ENCODE data around the gene CMPK2. TPM values are rescaled to one million over a fixed set of nuclear protein-coding genes. Genes with fewer than 3 reads are reported as not detected.
"Not testable (repeated sequence)": the region's sequence is repeated elsewhere in the genome, so short reads cannot be mapped to it uniquely, and the experiment has no call there.

The CMPK2 gene
- total RNA-seq, 1 experiment from 2014 or later, result 0.69 TPM

GRCh38 chr2:6866275-6866671, 566 bp upstream of the CMPK2 start:
- Histone ChIP-seq H3K36me3 (replicated peaks; ENCODE audit: control insufficient read depth, insufficient read depth, low read length) (no peaks in the 10 kb centered on the region), H3K4me3 (ENCODE audit: insufficient read depth, low read depth, low read length) (peak overlapping the region; percentile 59), H3K27me3 (ENCODE audit: control insufficient read depth, insufficient read depth, low read length) (peaks cover 34% of the 10 kb centered on the region)
- DNase-seq, result peak; percentile 60

DNA sequence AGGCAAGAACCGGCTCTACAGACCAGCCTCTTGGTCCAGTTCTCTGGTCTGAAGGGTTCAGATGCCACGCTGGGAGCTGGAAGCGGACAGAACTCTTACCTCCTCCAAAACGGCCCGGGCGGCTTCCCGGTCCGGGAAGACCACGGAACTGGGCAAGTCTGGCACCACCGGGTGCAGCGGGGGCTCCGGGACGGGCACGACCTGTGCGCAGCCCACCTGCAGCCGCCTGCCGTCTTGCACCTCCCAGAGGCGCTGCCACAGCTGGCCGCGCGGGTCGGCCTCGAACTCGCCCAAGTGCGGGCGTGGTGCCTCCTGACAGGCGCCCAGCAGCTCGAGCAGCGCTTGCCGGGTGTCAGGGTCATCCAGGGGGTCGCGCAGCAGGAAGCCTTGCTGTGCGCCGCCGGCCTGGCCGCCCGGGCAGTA, 773 bp downstream of the CMPK2 start:
- H3K27me3 ChIP-seq (ENCODE audit: control insufficient read depth, insufficient read depth, low read length), result peaks cover 34% of the 10 kb centered on the region
- DNase-seq, result no peak
- no peaks in the 10 kb centered on the region for H3K36me3 ChIP-seq (replicated peaks; ENCODE audit: control insufficient read depth, insufficient read depth, low read length)
- H3K4me3 ChIP-seq (ENCODE audit: insufficient read depth, low read depth, low read length), result peak overlapping the region; percentile 59

- H3K27me3 ChIP-seq (ENCODE audit: control insufficient read depth, insufficient read depth, low read length), result peaks cover 34% of the 10 kb centered on the region
Measured at GRCh38 chr2:6864231-6864754, 1.4 kb downstream of the CMPK2 start.

GRCh38 chr2:6863792-6864191, 1.9 kb downstream of the CMPK2 start:
- Histone ChIP-seq H3K4me3 (ENCODE audit: insufficient read depth, low read depth, low read length) (no peak overlapping the region), H3K36me3 (replicated peaks; ENCODE audit: control insufficient read depth, insufficient read depth, low read length) (no peaks in the 10 kb centered on the region), H3K27me3 (ENCODE audit: control insufficient read depth, insufficient read depth, low read length) (peaks cover 34% of the 10 kb centered on the region)
- DNase-seq, result no peak

More at GRCh38 chr2:6864231-6864754, 1.4 kb downstream of the CMPK2 start:
- no peaks in the 10 kb centered on the region for H3K36me3 ChIP-seq (replicated peaks; ENCODE audit: control insufficient read depth, insufficient read depth, low read length)
- no peak for DNase-seq
- no peak overlapping the region for H3K4me3 ChIP-seq (ENCODE audit: insufficient read depth, low read depth, low read length)

- DNase-seq, result no peak
- Histone ChIP-seq H3K36me3 (replicated peaks; ENCODE audit: control insufficient read depth, insufficient read depth, low read length) (no peaks in the 10 kb centered on the region), H3K27me3 (ENCODE audit: control insufficient read depth, insufficient read depth, low read length) (peaks cover 19% of the 10 kb centered on the region), H3K4me3 (ENCODE audit: insufficient read depth, low read depth, low read length) (no peak overlapping the region)
Measured at GRCh38 chr2:6860296-6860695, 5.4 kb downstream of the CMPK2 start.

DNA sequence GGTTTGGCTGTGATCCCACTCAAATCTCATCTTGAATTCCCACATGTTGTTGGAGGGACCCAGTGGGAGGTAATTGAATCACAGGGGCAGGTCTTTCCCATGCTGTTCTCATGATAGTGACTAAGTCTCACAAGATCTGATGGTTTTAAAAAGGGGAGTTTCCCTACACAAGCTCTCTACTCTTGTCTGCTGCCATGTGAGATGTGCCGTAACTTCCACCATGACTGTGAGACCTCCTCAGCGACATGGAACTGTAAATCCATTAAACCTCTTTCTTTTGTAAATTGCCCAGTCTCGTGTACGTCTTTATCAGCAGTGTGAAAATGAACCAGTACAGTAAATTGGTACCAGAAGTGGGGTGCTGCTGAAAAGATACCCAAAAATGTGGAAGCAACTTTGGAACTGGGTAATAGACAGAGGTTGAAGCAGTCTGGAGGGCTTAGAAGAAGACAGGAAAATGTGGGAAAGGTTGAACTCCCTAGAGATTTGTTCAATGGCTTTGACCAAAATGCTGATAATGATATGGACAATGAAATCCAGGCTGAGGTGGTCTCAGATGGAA, 7.2 kb downstream of the CMPK2 start:
- H3K4me3 ChIP-seq (ENCODE audit: insufficient read depth, low read depth, low read length); DNase-seq; H3K27me3 ChIP-seq (ENCODE audit: control insufficient read depth, insufficient read depth, low read length); H3K36me3 ChIP-seq (replicated peaks; ENCODE audit: control insufficient read depth, insufficient read depth, low read length): not testable (repeated sequence)

DNA sequence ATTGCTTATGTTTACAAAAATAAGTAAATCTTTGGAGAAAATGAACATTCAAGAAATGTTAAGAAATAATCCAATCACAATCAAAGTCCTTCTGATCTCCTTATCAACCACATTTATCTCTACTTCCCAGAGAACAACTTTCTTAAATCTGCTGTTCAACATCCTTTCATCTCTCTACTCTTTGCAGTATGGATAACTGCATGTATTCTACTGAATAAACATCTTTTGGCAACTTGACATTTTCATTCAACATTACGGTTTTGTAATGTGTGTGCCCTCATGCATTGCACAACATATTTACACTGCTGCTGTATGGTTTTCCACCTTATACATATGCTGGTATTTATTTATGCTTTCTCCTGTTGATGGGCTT, 9.2 kb downstream of the CMPK2 start:
- Histone ChIP-seq H3K27me3 (ENCODE audit: control insufficient read depth, insufficient read depth, low read length) (no peaks in the 10 kb centered on the region), H3K4me3 (ENCODE audit: insufficient read depth, low read depth, low read length) (no peak overlapping the region), H3K36me3 (replicated peaks; ENCODE audit: control insufficient read depth, insufficient read depth, low read length) (no peaks in the 10 kb centered on the region)
- no peak for DNase-seq

DNA sequence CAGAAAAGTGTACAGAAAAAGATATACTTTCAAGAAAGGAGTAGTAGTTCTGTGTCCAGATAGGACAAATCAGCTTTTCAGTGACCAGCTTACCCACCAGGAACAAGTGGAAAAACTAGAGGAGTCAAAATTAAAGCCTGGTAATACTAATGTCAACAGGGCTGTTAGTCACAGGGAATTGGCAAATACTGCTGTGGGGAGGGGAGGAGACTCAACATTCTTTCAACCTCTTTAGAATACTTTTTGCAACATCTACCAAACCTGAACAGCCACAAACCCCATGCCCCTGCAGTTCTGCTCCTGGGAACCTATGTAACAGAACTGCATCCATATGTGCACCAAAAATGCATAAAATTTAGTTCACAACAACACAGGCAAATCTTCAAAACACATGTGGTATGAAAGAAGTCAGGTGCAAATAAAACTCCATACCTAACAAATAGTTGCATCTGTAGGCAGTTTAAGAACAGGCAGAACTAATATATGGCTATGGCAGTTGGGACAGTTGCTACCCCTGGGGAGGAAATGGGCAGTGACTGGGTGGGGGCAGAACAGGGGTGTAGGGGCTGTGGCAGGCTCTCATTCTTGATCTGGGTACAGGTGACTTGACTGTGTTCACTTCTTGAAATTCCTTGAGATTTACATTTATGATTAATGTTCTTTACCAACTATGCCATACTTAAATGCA, 9.7 kb downstream of the CMPK2 start:
- H3K27me3 ChIP-seq (ENCODE audit: control insufficient read depth, insufficient read depth, low read length), result no peaks in the 10 kb centered on the region
- H3K36me3 ChIP-seq (replicated peaks; ENCODE audit: control insufficient read depth, insufficient read depth, low read length), result no peaks in the 10 kb centered on the region
- H3K4me3 ChIP-seq (ENCODE audit: insufficient read depth, low read depth, low read length), result no peak overlapping the region
- DNase-seq, result no peak

DNA sequence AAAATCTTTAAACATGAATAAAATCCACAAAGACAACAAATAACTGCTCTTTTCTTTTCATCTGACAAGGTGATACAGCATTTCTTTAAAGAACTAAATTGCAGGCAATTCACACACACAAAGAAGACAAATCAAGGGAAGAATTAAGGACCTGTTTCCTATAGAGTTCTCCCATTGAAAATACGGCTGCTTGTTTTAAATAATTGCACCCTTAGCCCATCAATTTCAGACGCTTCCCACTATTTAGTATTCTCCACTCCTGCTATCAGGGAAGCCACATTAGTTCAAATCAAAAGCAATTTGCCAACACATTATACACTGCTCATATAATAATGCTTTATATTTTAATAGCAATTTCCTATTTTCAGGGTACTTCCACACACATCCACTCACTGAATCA, 11.3 kb downstream of the CMPK2 start:
- no peaks in the 10 kb centered on the region for H3K27me3 ChIP-seq (ENCODE audit: control insufficient read depth, insufficient read depth, low read length)
- DNase-seq, result no peak
- H3K4me3 ChIP-seq (ENCODE audit: insufficient read depth, low read depth, low read length), result no peak overlapping the region
- H3K36me3 ChIP-seq (replicated peaks; ENCODE audit: control insufficient read depth, insufficient read depth, low read length), result no peaks in the 10 kb centered on the region

DNA sequence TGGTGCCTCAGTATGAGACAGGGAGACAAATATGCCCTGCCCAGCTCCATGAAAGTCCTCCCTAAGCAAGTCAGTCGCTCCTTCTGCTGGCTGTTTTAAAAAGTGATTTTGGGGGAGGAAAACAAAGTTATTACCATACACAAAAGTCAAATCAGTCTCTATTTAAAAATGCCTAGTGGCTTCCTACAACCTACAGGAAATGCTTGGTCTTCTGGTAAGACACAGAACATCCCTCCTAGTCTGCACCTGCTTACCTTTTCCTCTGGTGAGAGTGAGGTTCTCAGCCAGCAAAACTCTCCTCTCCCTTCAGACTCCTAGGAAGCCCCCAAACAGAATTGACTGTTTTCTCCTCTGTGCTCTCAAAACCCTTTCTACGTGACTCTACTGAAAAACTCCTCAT, 13.5 kb downstream of the CMPK2 start:
- H3K27me3 ChIP-seq (ENCODE audit: control insufficient read depth, insufficient read depth, low read length), result no peaks in the 10 kb centered on the region
- H3K4me3 ChIP-seq (ENCODE audit: insufficient read depth, low read depth, low read length), result no peak overlapping the region
- DNase-seq, result no peak
- no peaks in the 10 kb centered on the region for H3K36me3 ChIP-seq (replicated peaks; ENCODE audit: control insufficient read depth, insufficient read depth, low read length)

DNA sequence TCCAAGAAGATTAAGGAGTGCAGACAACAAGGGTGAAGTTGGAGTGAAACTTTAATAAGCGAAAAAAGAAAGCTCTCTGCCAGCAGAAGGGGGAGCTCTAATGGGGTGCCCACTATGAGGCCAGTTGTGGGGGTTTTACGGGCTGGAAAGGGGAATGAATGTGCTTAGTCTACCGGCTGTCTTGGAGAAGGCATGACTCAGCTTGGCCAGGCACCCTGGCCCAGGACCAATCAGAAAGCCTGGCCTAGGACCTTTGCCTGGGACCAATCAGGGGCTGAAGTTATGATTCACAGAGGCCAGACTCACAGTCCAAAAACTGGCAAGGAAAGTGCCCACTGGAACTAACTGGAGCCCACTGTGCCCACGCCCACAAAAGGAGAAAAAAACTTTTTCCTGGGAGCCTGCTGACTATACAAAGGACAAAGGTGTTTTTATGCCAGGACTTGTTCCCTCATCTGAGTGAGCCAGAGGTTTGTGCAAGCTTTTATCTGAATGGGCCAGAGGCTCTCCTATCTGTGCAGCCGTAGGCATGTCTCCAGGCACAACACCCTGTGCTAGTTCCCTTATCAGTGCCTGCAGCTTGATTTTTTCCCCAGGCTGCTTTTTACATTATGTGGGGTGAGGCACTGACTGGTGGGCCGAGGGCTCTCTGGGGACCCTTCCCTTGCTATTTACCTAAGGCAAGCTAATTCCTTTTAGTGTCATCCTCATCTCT, 18.6 kb downstream of the CMPK2 start:
- DNase-seq, result no peak
- no peak overlapping the region for H3K4me3 ChIP-seq (ENCODE audit: insufficient read depth, low read depth, low read length)
- no peaks in the 10 kb centered on the region for H3K36me3 ChIP-seq (replicated peaks; ENCODE audit: control insufficient read depth, insufficient read depth, low read length)
- no peaks in the 10 kb centered on the region for H3K27me3 ChIP-seq (ENCODE audit: control insufficient read depth, insufficient read depth, low read length)

DNA sequence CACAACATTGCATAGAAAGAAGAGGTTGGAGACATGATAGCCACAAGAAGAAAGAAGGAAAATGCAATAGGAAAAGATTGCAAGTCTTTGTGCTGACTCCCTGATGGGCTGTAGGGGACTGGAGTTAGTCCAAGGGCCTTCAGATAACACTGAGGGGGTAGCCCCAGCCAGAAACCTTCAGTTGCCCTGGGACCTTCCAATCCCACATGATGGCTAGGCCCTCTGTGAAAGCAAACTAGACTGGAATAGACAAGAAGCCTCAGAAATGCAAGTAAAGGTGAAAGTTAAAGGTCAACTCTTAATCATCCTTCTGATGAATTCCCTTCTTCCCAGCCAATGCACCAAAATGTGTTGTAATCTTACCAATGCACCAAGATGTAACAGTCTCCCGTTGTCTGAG, 19.2 kb downstream of the CMPK2 start:
- DNase-seq, result no peak
- Histone ChIP-seq H3K36me3 (replicated peaks; ENCODE audit: control insufficient read depth, insufficient read depth, low read length) (no peaks in the 10 kb centered on the region), H3K27me3 (ENCODE audit: control insufficient read depth, insufficient read depth, low read length) (no peaks in the 10 kb centered on the region), H3K4me3 (ENCODE audit: insufficient read depth, low read depth, low read length) (no peak overlapping the region)

DNA sequence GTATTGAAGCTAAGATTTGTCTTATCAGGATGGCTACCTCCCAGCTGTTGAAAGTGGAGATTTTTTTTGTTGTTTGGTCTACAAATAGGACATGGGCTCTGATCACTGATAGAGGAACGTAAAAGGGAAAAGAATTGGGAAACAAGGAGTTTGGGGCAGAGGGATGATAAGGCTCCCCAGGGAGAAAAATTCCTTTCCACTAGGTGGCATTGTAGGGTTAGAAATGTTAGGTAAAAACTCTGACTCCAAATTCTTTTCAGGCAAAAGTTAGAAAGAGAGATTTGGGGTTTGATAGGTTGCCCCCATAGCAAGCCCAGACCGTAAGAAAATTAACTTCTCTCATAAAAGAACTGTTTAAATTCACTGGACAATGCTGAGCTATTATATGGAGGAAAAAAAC, 19.8 kb downstream of the CMPK2 start:
- no peak for DNase-seq
- no peak overlapping the region for H3K4me3 ChIP-seq (ENCODE audit: insufficient read depth, low read depth, low read length)
- no peaks in the 10 kb centered on the region for H3K36me3 ChIP-seq (replicated peaks; ENCODE audit: control insufficient read depth, insufficient read depth, low read length)
- no peaks in the 10 kb centered on the region for H3K27me3 ChIP-seq (ENCODE audit: control insufficient read depth, insufficient read depth, low read length)

DNA sequence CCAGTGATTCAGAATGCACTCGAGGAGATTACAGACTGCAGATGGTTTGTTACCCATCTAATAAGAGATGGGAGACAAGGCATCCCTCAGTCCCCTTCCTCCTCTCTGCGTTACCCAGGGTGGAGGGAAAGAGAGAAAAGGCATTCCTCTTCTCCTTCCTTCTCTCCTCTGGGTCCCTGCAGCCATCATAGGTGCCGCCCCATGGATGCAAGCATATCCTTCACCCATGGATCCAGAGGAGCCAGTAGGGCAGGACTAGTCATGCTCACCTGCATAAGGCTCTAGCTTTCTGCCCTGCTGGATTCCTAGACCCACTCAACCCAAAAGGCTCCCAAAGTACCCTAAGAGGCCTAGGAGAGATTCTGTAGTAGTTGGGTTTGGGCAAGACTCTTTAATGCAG, 20.4 kb downstream of the CMPK2 start:
- no peaks in the 10 kb centered on the region for H3K36me3 ChIP-seq (replicated peaks; ENCODE audit: control insufficient read depth, insufficient read depth, low read length)
- DNase-seq, result no peak
- H3K4me3 ChIP-seq (ENCODE audit: insufficient read depth, low read depth, low read length), result no peak overlapping the region
- H3K27me3 ChIP-seq (ENCODE audit: control insufficient read depth, insufficient read depth, low read length), result no peaks in the 10 kb centered on the region

Measured in H7 (cell line).